SW480 (cell line): ENCODE measurements around the gene PLXNA4.

ENCODE experiments used
- DNase-seq: peaks from one replicate; pipeline ENCODE4 v3.0.0-alpha.2; 2016; ENCODE audit warnings: low spot score

The PLXNA4 gene

GRCh38 chr7:132148876-132149275 lies 427.4 kb downstream of the PLXNA4 start:
- no peak for DNase-seq

- peak; percentile 31 for DNase-seq
Measured at GRCh38 chr7:132145466-132145865, 430.8 kb downstream of the PLXNA4 start.

GRCh38 chr7:132145063-132145462 lies 431.2 kb downstream of the PLXNA4 start:
- no peak for DNase-seq

- DNase-seq, result no peak
Measured at GRCh38 chr7:132142006-132142405, 434.3 kb downstream of the PLXNA4 start.

- no peak for DNase-seq
Measured at GRCh38 chr7:132141109-132141508, 435.2 kb downstream of the PLXNA4 start.

- DNase-seq, result no peak
Measured at GRCh38 chr7:132140341-132140740, 435.9 kb downstream of the PLXNA4 start.

GRCh38 chr7:132138817-132139216 lies 437.5 kb downstream of the PLXNA4 start:
- DNase-seq, result no peak

GRCh38 chr7:132137681-132138080 lies 438.6 kb downstream of the PLXNA4 start:
- DNase-seq, result no peak

GRCh38 chr7:132135746-132136385 lies 440.4 kb downstream of the PLXNA4 start:
- DNase-seq, result no peak

- DNase-seq, result no peak
Measured at GRCh38 chr7:132134814-132135445, 441.3 kb downstream of the PLXNA4 start.

GRCh38 chr7:132133501-132133900 lies 442.8 kb downstream of the PLXNA4 start:
- no peak for DNase-seq

- DNase-seq, result no peak
Measured at GRCh38 chr7:132131196-132131595, 445.1 kb downstream of the PLXNA4 start.

- peak; percentile 63 for DNase-seq
Measured at GRCh38 chr7:132130497-132130896, 445.8 kb downstream of the PLXNA4 start.

- no peak for DNase-seq
Measured at GRCh38 chr7:132125872-132126595, 450.2 kb downstream of the PLXNA4 start.

GRCh38 chr7:132125096-132125495 lies 451.2 kb downstream of the PLXNA4 start:
- DNase-seq, result no peak

- DNase-seq, result no peak
Measured at GRCh38 chr7:132124575-132124974, 451.7 kb downstream of the PLXNA4 start.

GRCh38 chr7:132123773-132124172 lies 452.5 kb downstream of the PLXNA4 start:
- DNase-seq, result no peak

GRCh38 chr7:132122901-132123300 lies 453.4 kb downstream of the PLXNA4 start:
- no peak for DNase-seq

- no peak for DNase-seq
Measured at GRCh38 chr7:132121987-132122386, 454.3 kb downstream of the PLXNA4 start.

GRCh38 chr7:132118641-132119040 lies 457.6 kb downstream of the PLXNA4 start:
- DNase-seq, result no peak

- DNase-seq, result no peak
Measured at GRCh38 chr7:132117636-132118035, 458.6 kb downstream of the PLXNA4 start.

GRCh38 chr7:132117181-132117580 lies 459.1 kb downstream of the PLXNA4 start:
- DNase-seq, result peak; percentile 29

GRCh38 chr7:132116369-132116768 lies 459.9 kb downstream of the PLXNA4 start:
- DNase-seq, result no peak
